HG02884 (cell line): ENCODE results near the gene RESP18.
"Not testable (repeated sequence)": the region's sequence is repeated elsewhere in the genome, so short reads cannot be mapped to it uniquely, and the experiment has no call there.

ENCODE experiments used
- ATAC-seq: cut with Tn5 transposase; IDR thresholded peaks from one replicate; pipeline ENCODE4 v1.9.1; 2021; ENCODE audit warnings: mild to moderate bottlenecking, moderate library complexity; ENCODE audit not compliant: unreplicated experiment

RESP18 gene

DNA sequence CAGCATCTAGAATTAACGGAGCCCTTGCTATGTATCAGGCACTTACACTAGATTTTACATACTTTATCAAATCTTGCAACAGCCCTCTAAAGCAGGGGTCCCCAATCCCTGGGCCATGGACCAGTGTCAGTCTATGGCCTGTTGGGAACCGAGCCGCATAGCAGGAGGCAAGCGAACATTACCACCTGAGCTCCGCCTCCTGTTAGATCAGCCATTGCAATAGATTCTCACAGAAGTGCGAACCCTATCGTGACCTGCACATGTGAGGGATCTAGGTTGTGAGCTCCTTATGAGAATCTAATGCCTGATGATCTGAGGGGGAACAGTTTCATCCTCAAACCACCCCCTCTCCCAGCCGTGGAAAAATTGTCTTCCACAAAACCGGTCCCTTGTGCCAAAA is 39.9 kb downstream of the RESP18 start:
- ATAC-seq: no peak

GRCh38 chr2:219291910-219292490 is 40.5 kb downstream of the RESP18 start:
- no peak for ATAC-seq

- ATAC-seq: no peak
Observed at GRCh38 chr2:219291394-219291793, 41.1 kb downstream of the RESP18 start.

DNA sequence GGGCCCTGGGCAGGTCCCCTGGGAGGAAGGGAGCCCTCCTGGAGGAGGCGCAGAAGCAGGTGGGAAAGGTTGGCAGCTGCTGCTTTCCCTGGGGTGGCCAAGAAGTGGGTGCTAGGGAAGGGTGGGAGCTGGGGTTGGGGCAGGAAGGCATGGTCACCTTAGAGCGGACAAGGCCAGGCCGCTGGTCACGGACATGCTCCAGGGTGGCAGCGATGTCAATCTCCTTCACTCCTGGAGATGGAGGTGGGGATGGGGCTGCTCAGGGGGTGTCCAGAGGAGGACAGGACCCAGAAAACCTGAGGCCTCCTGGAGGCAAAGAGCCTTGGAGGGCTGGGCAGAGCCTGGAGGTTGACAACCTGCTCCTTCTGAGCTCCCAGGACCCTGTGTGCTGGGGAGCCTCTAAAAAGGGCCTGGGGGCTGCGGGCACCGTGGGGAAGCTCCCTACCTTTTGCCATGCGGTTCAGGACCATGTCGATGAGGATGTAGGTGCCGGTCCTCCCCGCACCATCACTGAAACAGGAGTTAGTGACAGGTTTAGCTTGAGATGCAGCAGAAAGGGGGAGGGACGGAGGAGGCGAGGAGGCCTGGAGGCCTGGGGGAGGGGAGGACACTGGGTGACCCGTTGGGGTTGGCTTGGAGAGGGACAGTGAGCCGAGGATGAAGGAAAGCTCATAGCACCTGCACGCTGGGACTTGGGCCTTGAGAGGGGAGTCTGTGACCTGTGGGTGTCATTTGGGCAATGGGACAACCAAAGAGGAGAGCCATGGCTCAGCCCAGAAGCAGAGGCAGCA is 42.0 kb downstream of the RESP18 start:
- ATAC-seq: no peak

DNA sequence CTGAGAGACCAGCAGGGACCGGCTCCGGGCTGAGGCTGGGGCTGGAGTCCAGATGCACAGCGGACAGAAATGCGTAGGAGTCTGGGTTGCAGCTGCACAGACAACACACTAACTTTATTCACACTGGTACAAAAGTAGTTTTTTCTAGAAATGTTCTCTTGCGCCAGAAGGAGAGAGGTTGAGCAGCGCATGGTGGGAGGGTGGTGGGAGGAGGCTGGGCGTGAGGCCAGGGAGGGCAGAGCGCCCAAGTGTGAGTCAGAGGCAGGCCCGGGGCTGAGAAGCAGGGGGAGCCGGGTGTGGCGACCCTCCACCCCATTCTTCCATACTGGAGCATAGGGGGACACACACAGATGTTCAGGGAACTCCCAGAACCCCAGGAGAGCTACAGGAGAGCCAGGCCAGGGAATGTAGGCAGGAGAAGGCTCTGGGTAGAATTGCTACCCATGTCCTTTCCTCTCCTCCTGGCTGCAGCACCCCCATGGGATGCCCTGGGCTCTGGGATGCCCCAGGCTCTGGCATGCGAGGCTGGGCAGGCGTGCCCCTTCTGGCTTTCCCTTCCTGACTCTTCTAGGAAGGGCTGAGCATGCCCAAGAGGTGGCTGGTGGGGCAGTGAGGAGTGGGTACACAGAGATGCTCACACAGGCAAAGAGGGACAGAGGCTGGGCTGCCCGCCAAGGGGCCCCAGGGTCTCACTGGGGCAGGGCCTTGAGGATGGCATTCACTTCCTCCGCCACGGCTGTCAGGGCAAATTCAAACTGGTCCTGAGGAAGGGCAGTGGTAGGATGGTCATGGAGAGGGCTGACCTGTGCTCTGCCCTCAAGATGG is 42.8 kb downstream of the RESP18 start:
- no peak for ATAC-seq

DNA sequence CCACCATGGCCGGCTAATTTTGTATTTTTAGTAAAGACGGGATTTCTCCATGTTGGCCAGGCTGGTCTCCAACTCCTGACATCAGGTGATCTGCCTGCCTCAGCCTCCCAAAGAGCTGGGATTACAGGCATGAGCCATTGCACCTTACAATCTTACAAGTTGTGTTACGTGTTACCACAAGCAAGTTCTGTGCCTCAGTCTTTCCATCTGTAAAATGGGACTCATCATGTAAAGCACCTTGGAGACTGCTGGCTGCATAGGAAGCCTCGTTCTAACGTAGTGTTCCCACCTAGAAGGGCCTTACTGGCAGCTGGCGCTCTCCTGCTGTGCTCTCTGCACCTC is 43.4 kb downstream of the RESP18 start:
- ATAC-seq: no peak

GRCh38 chr2:219287580-219288265 is 44.8 kb downstream of the RESP18 start:
- ATAC-seq: no peak

DNA sequence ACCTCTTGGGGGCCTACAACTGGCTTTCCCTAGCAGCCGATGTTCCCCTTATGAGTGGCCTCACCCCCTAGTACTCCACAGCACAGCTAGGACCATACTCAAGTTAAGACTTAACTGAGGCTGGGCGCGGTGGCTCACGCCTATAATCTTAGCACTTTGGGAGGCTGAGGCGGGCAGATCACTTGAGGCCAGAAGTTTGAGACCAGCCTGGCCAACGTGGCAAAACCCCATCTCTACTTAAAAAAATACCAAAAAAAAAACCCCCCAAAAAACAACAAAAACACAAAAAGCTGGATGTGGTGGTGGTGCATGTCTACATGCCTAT is 45.5 kb downstream of the RESP18 start:
- not testable (repeated sequence) for ATAC-seq

DNA sequence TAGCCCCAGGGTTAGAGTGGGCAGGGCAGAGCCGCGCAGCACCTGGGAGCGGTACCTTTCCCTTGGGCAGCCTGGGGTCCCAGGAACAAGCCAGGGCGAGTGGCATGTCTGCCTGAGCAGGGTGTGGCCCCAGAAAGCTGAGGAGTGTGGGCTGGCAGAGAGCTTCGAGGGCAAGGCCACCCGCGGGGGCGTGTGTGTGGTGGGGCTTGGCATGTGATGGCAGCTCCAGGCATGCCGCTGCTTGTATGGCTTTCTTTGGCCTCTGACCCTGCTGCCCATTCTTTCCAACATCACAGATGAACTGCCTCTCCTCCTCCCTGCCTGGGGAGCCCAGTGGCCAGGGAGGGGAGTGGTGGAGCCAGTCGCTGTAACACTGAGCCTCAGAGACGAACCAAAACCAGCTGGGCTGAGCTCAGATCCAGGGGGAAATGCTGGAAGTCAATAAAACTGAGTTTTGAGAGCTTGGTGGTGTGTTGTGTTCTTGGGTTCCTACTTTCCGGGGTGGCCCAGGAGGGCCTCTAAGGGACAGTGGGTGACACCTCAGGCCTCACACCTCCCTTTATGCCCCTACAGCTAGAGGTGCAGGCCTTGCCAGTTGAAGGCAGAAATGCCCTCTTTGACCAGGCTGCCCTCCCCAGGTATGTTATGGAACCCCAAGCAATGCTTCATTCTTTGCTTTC is 46.0 kb downstream of the RESP18 start:
- ATAC-seq: no peak

DNA sequence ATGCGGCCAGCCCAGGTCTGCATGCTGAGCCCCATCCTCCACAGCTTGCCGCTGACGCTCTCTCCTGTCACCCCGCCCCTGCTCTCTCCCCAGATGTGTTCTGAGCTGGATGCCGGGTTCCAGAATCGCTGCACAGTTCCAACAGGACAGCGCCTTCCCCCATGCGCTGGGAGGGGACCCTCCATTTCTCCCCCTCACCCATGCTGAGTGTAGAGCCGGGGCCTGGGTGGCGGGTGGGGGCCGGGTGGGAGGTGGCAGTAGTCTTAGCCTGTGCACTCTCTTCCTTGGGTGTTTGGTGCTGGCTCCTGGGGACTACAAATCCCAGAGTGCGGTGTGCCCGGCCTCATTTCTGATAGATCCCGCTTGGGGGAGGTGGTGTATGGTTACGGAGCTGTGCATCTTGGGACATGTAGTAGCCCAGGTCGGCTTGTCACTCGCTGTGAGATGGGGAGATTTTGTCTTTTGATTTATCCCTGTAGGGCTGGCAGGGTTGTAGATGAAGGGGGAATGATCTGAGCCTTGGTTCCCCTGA is 46.6 kb downstream of the RESP18 start:
- ATAC-seq: no peak

DNA sequence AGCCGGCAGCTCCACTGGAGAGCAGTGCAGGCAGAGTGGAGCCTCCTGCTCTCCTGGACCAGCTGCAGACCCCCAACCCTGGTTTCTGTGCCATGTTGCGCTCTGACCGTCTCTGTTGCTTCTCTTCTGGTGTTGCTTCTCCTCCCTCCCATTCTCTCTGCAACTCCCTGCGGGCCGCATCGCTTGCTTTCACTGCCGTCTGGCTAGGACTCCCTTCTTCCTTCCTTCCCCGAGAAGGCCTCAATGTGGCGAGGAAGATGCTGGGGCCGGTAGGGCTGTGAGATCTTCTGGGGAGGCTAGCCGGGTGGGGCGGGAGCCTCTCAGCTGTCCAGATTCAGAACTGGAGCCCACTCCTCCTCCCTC is 47.2 kb downstream of the RESP18 start:
- no peak for ATAC-seq

DNA sequence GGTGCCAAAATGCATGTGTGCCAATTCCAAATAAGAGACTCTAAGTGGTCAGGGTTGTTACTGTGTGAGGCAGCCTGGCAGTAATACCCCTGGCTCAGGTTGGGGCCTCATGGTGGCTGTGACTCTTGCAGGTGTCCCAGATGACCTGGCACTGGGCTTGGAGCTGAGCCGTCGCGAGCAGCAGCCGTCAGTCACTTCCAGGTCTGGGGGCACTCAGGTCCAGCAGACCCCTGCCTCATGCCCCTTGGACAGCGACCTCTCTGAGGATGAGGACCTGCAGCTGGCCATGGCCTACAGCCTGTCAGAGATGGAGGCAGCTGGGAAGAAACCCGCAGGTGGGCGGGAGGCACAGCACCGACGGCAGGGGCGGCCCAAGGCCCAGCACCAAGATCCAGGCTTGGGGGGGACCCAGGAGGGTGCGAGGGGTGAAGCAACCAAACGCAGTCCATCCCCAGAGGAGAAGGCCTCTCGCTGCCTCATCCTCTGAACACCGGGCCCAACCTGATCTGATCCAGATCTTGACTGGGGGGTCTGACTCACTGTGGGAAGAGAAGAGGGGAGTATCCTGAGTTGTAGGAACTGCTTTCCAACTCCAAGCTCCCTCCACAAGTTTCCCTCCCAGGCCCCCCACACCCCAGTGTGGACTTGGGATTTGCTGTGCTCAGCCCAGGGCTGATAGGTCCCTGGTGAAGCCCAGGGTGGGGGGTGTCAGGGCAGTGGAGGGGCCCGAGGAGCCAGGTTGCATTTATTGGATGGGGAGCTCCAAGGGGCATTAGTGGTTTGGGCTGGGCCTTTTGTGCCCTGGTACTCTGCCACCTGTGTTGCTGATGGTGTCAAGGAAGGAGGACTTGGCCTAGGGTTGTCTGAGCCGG is 47.8 kb downstream of the RESP18 start:
- ATAC-seq: no peak

GRCh38 chr2:219282943-219283581 is 49.5 kb downstream of the RESP18 start:
- ATAC-seq: no peak

DNA sequence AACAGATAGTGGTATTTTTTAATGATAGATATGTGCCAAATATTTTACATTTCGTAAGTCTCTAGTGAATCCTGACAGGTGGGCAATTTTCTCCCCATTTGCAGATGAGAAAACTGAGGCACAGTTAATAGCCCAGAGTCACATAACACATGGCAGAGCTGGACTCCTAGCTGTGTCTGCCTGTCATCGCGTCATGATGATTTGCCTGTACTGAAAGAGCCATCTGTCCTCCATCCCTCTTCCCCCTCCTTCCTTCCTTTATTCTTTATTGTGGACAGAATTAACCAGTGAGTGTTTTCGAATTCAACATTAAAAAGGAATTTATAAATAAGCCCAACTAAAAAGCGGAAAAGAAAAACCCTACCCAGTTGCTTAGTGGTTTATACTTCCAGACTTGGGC is 50.2 kb downstream of the RESP18 start:
- ATAC-seq: no peak

- no peak for ATAC-seq
Observed at GRCh38 chr2:219281588-219281987, 51.0 kb downstream of the RESP18 start.

- no peak for ATAC-seq
Observed at GRCh38 chr2:219280651-219281050, 51.9 kb downstream of the RESP18 start.

DNA sequence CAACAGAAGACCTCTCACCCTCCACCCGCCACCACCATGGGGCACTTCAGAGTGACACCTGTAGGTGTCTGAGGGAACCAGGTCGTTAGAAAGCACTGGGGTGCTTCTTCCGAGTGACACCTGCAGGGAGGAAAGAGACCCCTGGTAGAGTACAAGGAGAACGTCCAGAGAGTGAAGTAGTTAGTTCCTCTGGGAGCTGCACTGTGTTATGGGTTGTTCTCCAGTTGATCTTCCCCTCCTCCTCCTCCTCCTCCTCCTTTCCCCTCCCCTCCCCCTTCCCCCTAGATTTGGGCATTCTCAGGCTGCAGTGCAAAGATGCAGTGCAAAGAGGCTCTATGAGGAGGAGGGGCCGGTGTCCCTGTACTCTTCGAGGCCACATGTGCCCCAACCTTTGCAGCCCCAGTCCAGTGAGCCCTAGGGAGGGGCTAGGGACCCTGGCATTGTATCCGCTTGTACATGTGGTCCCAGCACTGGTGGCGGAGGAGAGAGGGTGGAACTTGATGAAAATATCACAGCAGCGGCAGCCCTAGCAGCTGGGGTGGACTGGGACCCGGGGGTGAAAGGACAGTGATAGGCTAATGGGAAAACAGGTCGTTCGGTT is 52.5 kb downstream of the RESP18 start:
- no peak for ATAC-seq

- peak; percentile 81 for ATAC-seq
Observed at GRCh38 chr2:219279151-219279915, 53.2 kb downstream of the RESP18 start, which contains the start of gene DNAJB2. Gene DNAJB2, plus strand, starts transcription at chr2:219279366. Its CDS starts 468 bp downstream, at chr2:219279834.
